ENCODE data around the gene LRRC10B. TPM values are rescaled to one million over a fixed set of nuclear protein-coding genes. Genes with fewer than 3 reads are reported as not detected.

The LRRC10B gene
- polyA plus RNA-seq, 2 of the 4 experiments (the other 2 are of a cell fraction): 0.03 to 0.04 TPM

GRCh38 chr11:61515686-61516085 is 7.1 kb downstream of the LRRC10B start:
- Histone ChIP-seq H3K27ac (no peak overlapping the region), H3K4me1 (peaks cover 6% of the 10 kb centered on the region; the same call in 1 of the 3 replicates), H3K4me3 (no peak overlapping the region), H3K9me3 (no peaks in the 10 kb centered on the region), H3K4me2 (no peak overlapping the region)
- ATAC-seq (no peak), DNase-seq (ENCODE audit: low read depth in 1 of 2, low spot score in 1 of 2) (no peak), FAIRE-seq (no peak)
- CTCF ChIA-PET: interaction anchor here (1.6 to 8.7 kb wide), 15 partner anchors 11 to 123 kb away, joined by 3 to 150 read pairs (median 28); partner anchors contain the start of gene LRRC10B
- no peak for TF ChIP-seq HES2 (IDR thresholded peaks at IDR 0.05)
- no peak for TF ChIP-seq RAD21 (conservative IDR thresholded peaks at IDR 0.05 in 1 of 2, IDR thresholded peaks at IDR 0.05 in 1 of 2)
- no peak for TF ChIP-seq NFE2L2 (conservative IDR thresholded peaks at IDR 0.05; ENCODE audit: low read length)
- no peak for TF ChIP-seq ZSCAN20 (CRISPR knock-in tag; IDR thresholded peaks at IDR 0.05)
- TF ChIP-seq HOXB13 (CRISPR knock-in tag; IDR thresholded peaks at IDR 0.05; ENCODE audit: low read depth): no peak
- no peak for TF ChIP-seq POLR2AphosphoS2 (conservative IDR thresholded peaks at IDR 0.05; ENCODE audit: low read length)
- TF ChIP-seq PBX3 (IDR thresholded peaks at IDR 0.05): no peak
- no peak for TF ChIP-seq SMC3 (IDR thresholded peaks at IDR 0.05)
- TF ChIP-seq JUN (IDR thresholded peaks at IDR 0.05): no peak
- no peak for TF ChIP-seq NPAS2 (CRISPR knock-in tag; IDR thresholded peaks at IDR 0.05; ENCODE audit: borderline replicate concordance)
- TF ChIP-seq, protein P1, sequence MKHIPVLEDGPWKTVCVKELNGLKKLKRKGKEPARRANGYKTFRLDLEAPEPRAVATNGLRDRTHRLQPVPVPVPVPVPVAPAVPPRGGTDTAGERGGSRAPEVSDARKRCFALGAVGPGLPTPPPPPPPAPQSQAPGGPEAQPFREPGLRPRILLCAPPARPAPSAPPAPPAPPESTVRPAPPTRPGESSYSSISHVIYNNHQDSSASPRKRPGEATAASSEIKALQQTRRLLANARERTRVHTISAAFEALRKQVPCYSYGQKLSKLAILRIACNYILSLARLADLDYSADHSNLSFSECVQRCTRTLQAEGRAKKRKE (CRISPR knock-in tag; IDR thresholded peaks at IDR 0.05; ENCODE audit: low read depth): no peak
- no peak for TF ChIP-seq FOSB (CRISPR knock-in tag; IDR thresholded peaks at IDR 0.05)
- no peak for TF ChIP-seq KDM1A (IDR thresholded peaks at IDR 0.05; ENCODE audit: low read depth)
- no peak for TF ChIP-seq MYC (IDR thresholded peaks at IDR 0.05; ENCODE audit: borderline replicate concordance, low read length)
- no peak for TF ChIP-seq ZFP36 (IDR thresholded peaks at IDR 0.05; ENCODE audit: borderline replicate concordance, partially characterized antibody)
- TF ChIP-seq GATA3 (IDR thresholded peaks at IDR 0.05; ENCODE audit: borderline replicate concordance): no peak
- TF ChIP-seq CBX8 (IDR thresholded peaks at IDR 0.05): no peak
- no peak for TF ChIP-seq CHD4 (IDR thresholded peaks at IDR 0.05; ENCODE audit: borderline replicate concordance)
- no peak for TF ChIP-seq HEYL (CRISPR knock-in tag; IDR thresholded peaks at IDR 0.05)
- WGBS (ENCODE audit: missing lambda C conversion rate): 79% methylated on average over 10 of the region's 10 CpGs
- POLR2A ChIA-PET: no interaction called here

GRCh38 chr11:61516191-61516590 is 7.6 kb downstream of the LRRC10B start:
- no peak; a peak in 1 of 6 replicates for ATAC-seq
- Histone ChIP-seq H3K4me2 (peak overlapping the region; percentile 71), H3K4me1 (peaks cover 6% of the 10 kb centered on the region; the same call in 1 of the 3 replicates), H3K4me3 (no peak overlapping the region), H3K9me3 (no peaks in the 10 kb centered on the region), H3K27ac (no peak overlapping the region)
- WGBS (ENCODE audit: missing lambda C conversion rate): 35% methylated on average over 13 of the region's 22 CpGs
- FAIRE-seq: no peak
- POLR2A ChIA-PET: interaction anchor here (1.4 kb wide), 1 partner anchor 33 kb away, joined by 3 read pairs; no protein-coding TSS in a partner anchor
- CTCF ChIA-PET: interaction anchor here (0.6 to 8.7 kb wide), 43 partner anchors 11 to 474 kb away, joined by 3 to 150 read pairs (median 8); partner anchors contain the start of genes LRRC10B and TMEM216
- DNase-seq (ENCODE audit: low read depth in 1 of 2, low spot score in 1 of 2): no peak
- TF ChIP-seq EHMT2 (IDR thresholded peaks at IDR 0.05; ENCODE audit: low read depth): no peak
- no peak for TF ChIP-seq BHLHE40 (IDR thresholded peaks at IDR 0.05; ENCODE audit: low read depth, low read length)
- no peak for TF ChIP-seq POLR2AphosphoS2 (conservative IDR thresholded peaks at IDR 0.05; ENCODE audit: low read length)
- no peak for TF ChIP-seq TFCP2L1 (CRISPR knock-in tag; IDR thresholded peaks at IDR 0.05)
- no peak for TF ChIP-seq ELK1 (IDR thresholded peaks at IDR 0.05; ENCODE audit: low read depth, low read length)
- TF ChIP-seq ZSCAN20 (CRISPR knock-in tag; IDR thresholded peaks at IDR 0.05): no peak
- no peak for TF ChIP-seq SMC3 (IDR thresholded peaks at IDR 0.05)
- TF ChIP-seq ZFP36 (IDR thresholded peaks at IDR 0.05; ENCODE audit: borderline replicate concordance, partially characterized antibody): no peak
- TF ChIP-seq ESRRA (IDR thresholded peaks at IDR 0.05; ENCODE audit: borderline replicate concordance, low read length): no peak
- no peak for TF ChIP-seq HMGXB4 (CRISPR knock-in tag; IDR thresholded peaks at IDR 0.05; ENCODE audit: borderline replicate concordance)
- no peak for TF ChIP-seq RFX5 (IDR thresholded peaks at IDR 0.05)
- TF ChIP-seq RCOR1 (IDR thresholded peaks at IDR 0.05; ENCODE audit: low read depth, low read length): no peak
- TF ChIP-seq, protein P2, sequence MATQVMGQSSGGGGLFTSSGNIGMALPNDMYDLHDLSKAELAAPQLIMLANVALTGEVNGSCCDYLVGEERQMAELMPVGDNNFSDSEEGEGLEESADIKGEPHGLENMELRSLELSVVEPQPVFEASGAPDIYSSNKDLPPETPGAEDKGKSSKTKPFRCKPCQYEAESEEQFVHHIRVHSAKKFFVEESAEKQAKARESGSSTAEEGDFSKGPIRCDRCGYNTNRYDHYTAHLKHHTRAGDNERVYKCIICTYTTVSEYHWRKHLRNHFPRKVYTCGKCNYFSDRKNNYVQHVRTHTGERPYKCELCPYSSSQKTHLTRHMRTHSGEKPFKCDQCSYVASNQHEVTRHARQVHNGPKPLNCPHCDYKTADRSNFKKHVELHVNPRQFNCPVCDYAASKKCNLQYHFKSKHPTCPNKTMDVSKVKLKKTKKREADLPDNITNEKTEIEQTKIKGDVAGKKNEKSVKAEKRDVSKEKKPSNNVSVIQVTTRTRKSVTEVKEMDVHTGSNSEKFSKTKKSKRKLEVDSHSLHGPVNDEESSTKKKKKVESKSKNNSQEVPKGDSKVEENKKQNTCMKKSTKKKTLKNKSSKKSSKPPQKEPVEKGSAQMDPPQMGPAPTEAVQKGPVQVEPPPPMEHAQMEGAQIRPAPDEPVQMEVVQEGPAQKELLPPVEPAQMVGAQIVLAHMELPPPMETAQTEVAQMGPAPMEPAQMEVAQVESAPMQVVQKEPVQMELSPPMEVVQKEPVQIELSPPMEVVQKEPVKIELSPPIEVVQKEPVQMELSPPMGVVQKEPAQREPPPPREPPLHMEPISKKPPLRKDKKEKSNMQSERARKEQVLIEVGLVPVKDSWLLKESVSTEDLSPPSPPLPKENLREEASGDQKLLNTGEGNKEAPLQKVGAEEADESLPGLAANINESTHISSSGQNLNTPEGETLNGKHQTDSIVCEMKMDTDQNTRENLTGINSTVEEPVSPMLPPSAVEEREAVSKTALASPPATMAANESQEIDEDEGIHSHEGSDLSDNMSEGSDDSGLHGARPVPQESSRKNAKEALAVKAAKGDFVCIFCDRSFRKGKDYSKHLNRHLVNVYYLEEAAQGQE (IDR thresholded peaks at IDR 0.05): no peak
- no peak for TF ChIP-seq MAX (IDR thresholded peaks at IDR 0.05)
